Body of pancreas (tissue), 4 donors: ENCODE measurements around the gene NSG1. TPM values are rescaled to one million over a fixed set of nuclear protein-coding genes. Genes with fewer than 3 reads are reported as not detected.

Experiments used
- ATAC-seq: fragments of 150-250 bp; one replicate; pipeline ENCODE4 v1.9.1; 2016
- DNase-seq, 4 donors: peaks; one replicate each; pipeline ENCODE4 v3.0.0-alpha.2; 2019
- H3K27ac ChIP-seq, 4 donors: fragments of 200-600 bp; sonication (generic); 1 replicate in 3 of 4; 2 replicates in 1 of 4; pipeline versions ENCODE4 v1.5.1 to v1.6.1; 2016 to 2019; ENCODE audit warnings: mild to moderate bottlenecking in 1 of 4, mixed read lengths in 1 of 4, moderate library complexity in 1 of 4
- H3K27me3 ChIP-seq, 2 donors: fragments of 200-600 bp; sonication (generic); one replicate each; pipeline ENCODE4 v1.6.0; 2016; ENCODE audit warnings: mild to moderate bottlenecking in 1 of 2
- H3K36me3 ChIP-seq, 2 donors: fragments of 200-600 bp; sonication (generic); replicated peaks in 1 of 2; 2 replicates each; pipeline ENCODE4 v1.5.1; 2016; ENCODE audit warnings: low read depth in 2 of 2; ENCODE audit not compliant: insufficient read depth in 1 of 2
- H3K4me1 ChIP-seq: fragments of 200-600 bp; sonication (generic); one replicate; pipeline ENCODE4 v1.6.0; 2016
- H3K4me3 ChIP-seq, 2 donors: fragments of 200-600 bp; sonication (generic); 1 replicate in 1 of 2; 2 replicates in 1 of 2; pipeline ENCODE4 v1.5.1; 2016 to 2019
- H3K9me3 ChIP-seq, 3 donors: fragments of 200-600 bp; sonication (generic); 1 replicate in 2 of 3; 2 replicates in 1 of 3; pipeline ENCODE4 v1.5.1; 2016
- CTCF ChIP-seq, 7 experiments: fragments of 450-650 bp in 4 of 7; fragments of 200-600 bp in 3 of 7; sonication (generic) in 3 of 7; IDR thresholded peaks; one replicate each; pipeline ENCODE4 v1.5.1; 2016 to 2019; ENCODE audit warnings: antibody characterized with exemption in 7 of 7
- POLR2A ChIP-seq, 3 donors: fragments of 450-650 bp; IDR thresholded peaks; one replicate each; pipeline ENCODE4 v1.6.1; 2016; ENCODE audit warnings: antibody characterized with exemption in 3 of 3, mild to moderate bottlenecking in 2 of 3
- WGBS, 2 donors: methylation state at CpG; one replicate each; pipeline ENCODE4 v1.1.5; 2017; 5-methylcytosine and 5-hydroxymethylcytosine counted together
- intact Hi-C: fragments of 100-400 bp; cut with DNase I; formaldehyde crosslinking; loops from one replicate; pipeline ENCODE4 v1.15.1; 2023
- total RNA-seq, 2 donors: library from RNA; depleted of rRNA; stranded (reverse); fragments of >200 nt; gene quantifications; one replicate each; pipeline ENCODE4 v1.1.0, GENCODE V29; 2016

NSG1 gene
- total RNA-seq, 2 donors from 2014 or later: 0.78 to 1.3 TPM

- intact Hi-C loops: no loop called here
- H3K27me3 ChIP-seq: no peaks in the 10 kb centered on the region
- no peak overlapping the region for H3K4me3 ChIP-seq
- no peaks in the 10 kb centered on the region for H3K9me3 ChIP-seq
- no peak for ATAC-seq
- WGBS, 2 donors: 64 to 65% methylated on average over 11 of the region's 11 CpGs
- no peak for TF ChIP-seq POLR2A (IDR thresholded peaks at IDR 0.05)
- TF ChIP-seq CTCF (IDR thresholded peaks at IDR 0.05): no peak
- no peaks in the 10 kb centered on the region for H3K4me1 ChIP-seq
- H3K36me3 ChIP-seq: no peaks in the 10 kb centered on the region
- H3K27ac ChIP-seq: no peak overlapping the region
- DNase-seq: no peak
These were observed 17.9 kb upstream of the NSG1 start for GRCh38 chr4:4368809-4369580.

GRCh38 chr4:4374388-4375098 lies 12.4 kb upstream of the NSG1 start:
- Histone ChIP-seq H3K4me3 (no peak overlapping the region), H3K27me3 (no peaks in the 10 kb centered on the region), H3K27ac (no peak overlapping the region), H3K4me1 (no peaks in the 10 kb centered on the region), H3K9me3 (peaks cover 0 to 8% (median 0%) of the 10 kb centered on the region in 3 donors), H3K36me3 (no peaks in the 10 kb centered on the region)
- ATAC-seq (no peak), DNase-seq (no peak)
- intact Hi-C loops: no loop called here
- TF ChIP-seq CTCF (IDR thresholded peaks at IDR 0.05) (no peak), POLR2A (IDR thresholded peaks at IDR 0.05) (no peak)
- WGBS, 2 donors: 69 to 79% methylated on average over 6 of the region's 6 CpGs

- H3K36me3 ChIP-seq: no peaks in the 10 kb centered on the region
- H3K9me3 ChIP-seq: peaks cover 0 to 8% (median 0%) of the 10 kb centered on the region in 3 donors
- DNase-seq: no peak
- ATAC-seq: no peak
- no peak overlapping the region for H3K4me3 ChIP-seq
- intact Hi-C loops: no loop called here
- H3K4me1 ChIP-seq: no peaks in the 10 kb centered on the region
- TF ChIP-seq POLR2A (IDR thresholded peaks at IDR 0.05): no peak
- TF ChIP-seq CTCF (IDR thresholded peaks at IDR 0.05): no peak
- 56 to 67% methylated on average over 3 to 4 of the region's 4 CpGs for WGBS, 2 donors
- H3K27ac ChIP-seq: no peak overlapping the region
- no peaks in the 10 kb centered on the region for H3K27me3 ChIP-seq
These were observed 10.8 kb upstream of the NSG1 start for GRCh38 chr4:4376074-4376473.

- H3K4me1 ChIP-seq: no peaks in the 10 kb centered on the region
- intact Hi-C loops: no loop called here
- no peaks in the 10 kb centered on the region for H3K27me3 ChIP-seq
- no peak overlapping the region for H3K27ac ChIP-seq
- H3K9me3 ChIP-seq: peaks cover 0 to 8% (median 0%) of the 10 kb centered on the region in 3 donors
- ATAC-seq (no peak), DNase-seq (no peak)
- 69 to 73% methylated on average over 12 of the region's 12 CpGs for WGBS, 2 donors
- no peak overlapping the region for H3K4me3 ChIP-seq
- TF ChIP-seq CTCF (IDR thresholded peaks at IDR 0.05) (no peak), POLR2A (IDR thresholded peaks at IDR 0.05) (no peak)
- H3K36me3 ChIP-seq: no peaks in the 10 kb centered on the region
These were observed 9.7 kb upstream of the NSG1 start for GRCh38 chr4:4377191-4377590.
